ENCODE data around the gene C10orf67.

- no peak for TF ChIP-seq CTCF (IDR thresholded peaks at IDR 0.05)
- no peak for TF ChIP-seq EP300 (IDR thresholded peaks at IDR 0.05)
- no peak for TF ChIP-seq POLR2A (IDR thresholded peaks at IDR 0.05)
Observed at GRCh38 chr10:23368816-23369640, 24.4 kb upstream of the C10orf67 start.
